PC-9 (cell line): ENCODE measurements around the gene YEATS4.

Experiments used
- EZH2 ChIP-seq: fragments of 200-600 bp; sonication (generic); IDR thresholded peaks from 2 replicates; pipeline ENCODE4 v1.8.0; 2017; ENCODE audit warnings: antibody characterized with exemption, low read depth
- TF ChIP-seq, protein P1 (sequence below): fragments of 200-600 bp; sonication (generic); conservative IDR thresholded peaks from 2 replicates; pipeline ENCODE4 v1.6.1; 2017; ENCODE audit warnings: mixed run types, antibody characterized with exemption, mild to moderate bottlenecking, moderate library complexity

DNA sequence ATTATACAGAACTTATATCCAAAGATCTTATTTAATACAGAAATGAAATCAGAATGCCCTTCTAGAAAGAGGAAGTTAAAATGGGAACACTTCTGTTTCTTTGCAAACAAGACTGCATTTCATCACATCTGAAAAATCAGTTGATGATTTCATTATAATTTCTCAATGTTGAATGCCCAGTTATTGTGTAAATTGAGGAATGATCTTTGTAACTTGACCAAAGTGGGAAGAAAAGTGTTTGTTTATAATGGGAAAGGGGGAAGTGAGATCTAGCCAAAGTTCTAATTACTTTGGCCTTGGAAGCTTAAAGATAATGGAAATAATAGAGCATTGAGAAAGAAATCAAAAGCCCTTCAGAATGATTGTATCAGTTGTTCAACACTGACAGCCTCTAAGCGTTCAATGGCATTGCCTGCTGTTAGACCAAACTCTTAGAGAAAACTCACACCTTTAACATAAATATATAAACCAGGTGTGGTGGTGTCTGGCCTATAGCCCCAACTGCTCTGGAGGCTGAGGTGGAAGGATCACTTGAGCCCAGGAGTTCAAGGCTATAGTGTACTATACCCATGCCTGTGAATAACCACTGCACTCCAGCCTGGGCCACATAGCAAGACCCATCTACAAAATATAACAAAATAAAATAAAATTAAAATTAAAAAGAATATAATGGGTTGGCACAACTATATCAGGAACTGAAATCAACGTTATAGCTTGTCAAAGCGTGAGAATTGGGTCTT lies 21.3 kb upstream of the YEATS4 start:
- TF ChIP-seq, protein P1, sequence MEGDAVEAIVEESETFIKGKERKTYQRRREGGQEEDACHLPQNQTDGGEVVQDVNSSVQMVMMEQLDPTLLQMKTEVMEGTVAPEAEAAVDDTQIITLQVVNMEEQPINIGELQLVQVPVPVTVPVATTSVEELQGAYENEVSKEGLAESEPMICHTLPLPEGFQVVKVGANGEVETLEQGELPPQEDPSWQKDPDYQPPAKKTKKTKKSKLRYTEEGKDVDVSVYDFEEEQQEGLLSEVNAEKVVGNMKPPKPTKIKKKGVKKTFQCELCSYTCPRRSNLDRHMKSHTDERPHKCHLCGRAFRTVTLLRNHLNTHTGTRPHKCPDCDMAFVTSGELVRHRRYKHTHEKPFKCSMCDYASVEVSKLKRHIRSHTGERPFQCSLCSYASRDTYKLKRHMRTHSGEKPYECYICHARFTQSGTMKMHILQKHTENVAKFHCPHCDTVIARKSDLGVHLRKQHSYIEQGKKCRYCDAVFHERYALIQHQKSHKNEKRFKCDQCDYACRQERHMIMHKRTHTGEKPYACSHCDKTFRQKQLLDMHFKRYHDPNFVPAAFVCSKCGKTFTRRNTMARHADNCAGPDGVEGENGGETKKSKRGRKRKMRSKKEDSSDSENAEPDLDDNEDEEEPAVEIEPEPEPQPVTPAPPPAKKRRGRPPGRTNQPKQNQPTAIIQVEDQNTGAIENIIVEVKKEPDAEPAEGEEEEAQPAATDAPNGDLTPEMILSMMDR: no peak
- TF ChIP-seq EZH2: no peak
